ENCODE measurements around the gene DEDD. TPM values are rescaled to one million over a fixed set of nuclear protein-coding genes. Genes with fewer than 3 reads are reported as not detected.

Gene DEDD
- total RNA-seq, 1 experiment from 2014 or later: 44.7 TPM

- Histone ChIP-seq H3K79me1 (ENCODE audit: insufficient read depth, low read depth, low read length, poor library complexity, severe bottlenecking) (peaks cover 8% of the 10 kb centered on the region), H2BK120ac (ENCODE audit: low read depth, low read length, poor library complexity, severe bottlenecking) (no peak overlapping the region), H2BK5ac (ENCODE audit: insufficient read length, low read length) (no peak overlapping the region), H3K56ac (ENCODE audit: insufficient read length, low read depth, low read length) (no peak overlapping the region), H3K4me1 (ENCODE audit: insufficient read depth, low read length) (no peaks in the 10 kb centered on the region), H3K4me2 (ENCODE audit: insufficient read depth, insufficient read length, low read length) (no peak overlapping the region), H3K14ac (ENCODE audit: insufficient read depth, low read length) (no peak overlapping the region), H3K27ac (ENCODE audit: insufficient read length, low read depth, low read length) (no peak overlapping the region), H3K4ac (ENCODE audit: low read depth, low read length) (no peak overlapping the region), H2BK12ac (ENCODE audit: insufficient read length, low read depth, low read length) (no peak overlapping the region), H3T11ph (ENCODE audit: low read length) (no peak overlapping the region), H2BK20ac (ENCODE audit: low read depth, low read length, poor library complexity, severe bottlenecking) (no peak overlapping the region), H2AK5ac (ENCODE audit: insufficient read length, low read length) (no peak overlapping the region), H3K9me3 (ENCODE audit: control insufficient read depth, low read depth, low read length) (no peaks in the 10 kb centered on the region), H3K23me2 (ENCODE audit: insufficient read length, low read depth, low read length, poor library complexity, severe bottlenecking) (no peaks in the 10 kb centered on the region), H3K27me3 (ENCODE audit: insufficient read depth, low read length) (no peaks in the 10 kb centered on the region), H3K9ac (ENCODE audit: extremely low read depth, insufficient read length, low read length) (no peak overlapping the region), H3K18ac (ENCODE audit: insufficient read length, low read depth, low read length) (no peak overlapping the region), H4K20me1 (ENCODE audit: control insufficient read depth, insufficient read depth, insufficient read length) (no peaks in the 10 kb centered on the region), H2BK15ac (ENCODE audit: low read depth, low read length) (no peak overlapping the region), H3K23ac (ENCODE audit: insufficient read length, low read depth, low read length) (no peak overlapping the region), H4K8ac (replicated peaks; ENCODE audit: insufficient read length, low read depth, low read length) (no peak overlapping the region), H4K91ac (ENCODE audit: insufficient read length, low read depth, low read length) (no peak overlapping the region), H2AFZ (ENCODE audit: low read length) (no peak overlapping the region), H3K79me2 (ENCODE audit: insufficient read depth, low read length) (peaks cover 10% of the 10 kb centered on the region; the same call in 1 of the 2 replicates), H4K5ac (ENCODE audit: insufficient read length, low read depth, low read length) (no peak overlapping the region)
- no peak for TF ChIP-seq CTCF (conservative IDR thresholded peaks at IDR 0.05)
- peaks cover 0 to 11% (median 4%) of the 10 kb centered on the region in 3 experiments; a peak in 5 of 7 replicates for H3K36me3 Mint-ChIP-seq (ENCODE audit: insufficient read depth in 1 of 3, low read depth in 3 of 3)
- DNase-seq: no peak
- H3K4me1 Mint-ChIP-seq: peaks cover 0 to 5% of the 10 kb centered on the region in 2 experiments; a peak in 2 of 4 replicates
- WGBS (ENCODE audit: extremely low coverage, insufficient read length, low lambda C conversion rate): no CpG with 5 or more reads among the region's 3 CpGs
- H3K9me3 Mint-ChIP-seq: no peaks in the 10 kb centered on the region
- no peak overlapping the region for H3K4me3 Mint-ChIP-seq
- H3K27me3 Mint-ChIP-seq (ENCODE audit: low read depth): no peaks in the 10 kb centered on the region
- no peak overlapping the region for H3K27ac Mint-ChIP-seq
Observed at GRCh38 chr1:161111117-161111516, 21.4 kb downstream of the DEDD start.
